GM19468 (cell line): ENCODE results near the gene HOXC9.

Source experiments
- ATAC-seq: cut with Tn5 transposase; IDR thresholded peaks from one replicate; pipeline ENCODE4 v1.9.1; 2021; ENCODE audit warnings: mild to moderate bottlenecking, moderate library complexity, moderate number of reproducible peaks; ENCODE audit not compliant: unreplicated experiment; ENCODE audit errors: extremely low read depth

HOXC9 gene

DNA sequence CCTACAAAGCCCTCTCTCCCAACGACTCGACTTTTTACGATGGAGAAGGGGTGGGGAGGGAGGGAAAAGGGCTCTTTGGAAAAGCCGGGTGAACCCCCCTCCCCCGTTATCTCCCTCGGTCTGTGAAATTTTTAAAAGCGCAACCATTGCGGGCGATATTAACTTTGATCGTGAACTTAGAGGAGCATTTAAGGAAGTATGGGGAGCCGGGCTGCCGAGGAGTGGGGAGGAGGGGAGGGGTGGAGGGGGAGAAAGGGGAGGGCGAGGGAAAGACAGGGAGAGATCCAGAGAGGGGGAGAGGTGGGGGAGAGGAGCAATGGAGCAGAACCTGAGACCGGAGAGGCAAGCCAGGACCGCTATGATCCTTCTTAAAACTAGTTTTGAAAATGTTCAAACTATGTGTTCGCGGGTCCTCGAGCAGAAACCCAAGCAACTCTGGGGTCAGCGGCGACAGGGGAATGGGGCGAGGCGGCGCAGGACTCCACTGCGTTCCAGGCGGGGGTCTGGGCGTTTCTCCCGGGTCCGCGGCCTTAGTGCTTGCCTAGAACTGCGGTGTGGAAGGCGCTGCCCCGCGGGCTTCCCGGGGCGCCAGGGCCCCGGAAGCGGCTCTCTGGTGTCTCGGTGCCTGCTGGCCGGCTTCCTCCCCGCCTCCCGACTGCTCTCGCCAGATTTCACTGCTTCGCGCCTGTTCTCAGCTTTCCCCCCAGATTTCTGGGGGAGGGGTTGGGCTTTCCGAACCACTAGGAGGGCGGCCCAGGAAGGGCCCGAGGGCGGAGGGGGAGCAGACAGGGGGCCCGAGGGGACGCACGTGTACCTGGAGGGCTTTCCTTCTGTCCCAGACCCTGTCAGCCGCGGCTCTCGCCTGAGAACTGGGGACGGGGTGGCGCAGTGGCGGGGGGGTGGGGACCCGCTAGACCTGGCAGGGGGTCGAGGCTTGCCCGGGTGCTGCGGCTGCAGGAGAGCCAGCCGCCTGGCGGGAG is 25.6 kb upstream of the HOXC9 start, which contains the start of gene HOTAIR:
TSS of gene HOTAIR (minus strand) at position 871 of the 980 bp plus-strand sequence.
- ATAC-seq = no peak

DNA sequence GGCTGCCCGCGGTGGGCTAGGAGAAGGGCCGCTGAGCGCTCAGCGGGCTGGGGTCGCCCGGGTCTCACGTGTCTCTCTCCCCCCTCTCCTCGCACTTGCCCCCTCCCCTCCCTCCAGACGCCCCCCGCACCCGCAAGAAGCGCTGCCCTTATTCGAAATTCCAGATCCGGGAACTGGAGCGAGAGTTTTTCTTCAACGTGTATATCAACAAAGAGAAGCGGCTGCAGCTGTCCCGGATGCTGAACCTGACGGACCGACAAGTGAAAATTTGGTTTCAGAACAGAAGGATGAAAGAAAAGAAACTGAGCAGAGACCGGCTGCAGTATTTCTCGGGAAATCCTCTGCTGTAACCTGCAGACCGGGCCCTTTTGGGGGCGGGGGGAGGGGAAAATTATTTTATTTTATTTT is 24.9 kb upstream of the HOXC9 start:
- no peak for ATAC-seq

DNA sequence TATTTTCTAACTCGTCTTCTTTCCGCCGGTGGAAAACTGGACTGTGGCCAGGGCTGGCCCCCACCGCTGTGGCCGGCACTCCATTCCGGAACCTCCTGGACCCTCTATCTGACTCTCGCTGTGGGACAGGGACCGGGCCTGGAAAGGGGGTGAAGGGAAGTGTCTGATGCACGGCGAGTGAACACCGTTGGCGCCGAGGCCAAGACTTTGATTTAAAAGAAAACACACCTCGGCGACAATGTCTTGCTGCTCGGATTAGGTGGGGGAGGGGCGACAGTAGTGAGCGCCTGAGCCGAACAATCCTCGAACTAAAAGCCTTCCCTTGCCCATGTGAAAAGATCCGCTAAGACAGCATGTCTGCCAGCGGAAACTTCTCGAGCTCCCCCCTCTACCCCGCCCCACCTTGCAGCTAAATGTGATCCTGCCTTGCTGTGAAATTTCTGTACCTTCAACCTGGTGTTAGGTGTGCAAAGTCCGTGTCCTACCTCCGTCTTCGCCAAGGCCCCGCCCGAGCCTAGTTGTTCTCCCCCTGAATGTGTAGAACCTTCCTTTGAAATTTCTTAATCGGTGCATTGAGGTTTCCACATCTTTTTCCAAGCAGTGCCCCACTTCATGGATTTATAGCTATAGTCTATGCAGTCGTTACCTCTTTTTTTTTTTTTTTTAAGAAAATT is 24.3 kb upstream of the HOXC9 start:
- ATAC-seq = no peak

DNA sequence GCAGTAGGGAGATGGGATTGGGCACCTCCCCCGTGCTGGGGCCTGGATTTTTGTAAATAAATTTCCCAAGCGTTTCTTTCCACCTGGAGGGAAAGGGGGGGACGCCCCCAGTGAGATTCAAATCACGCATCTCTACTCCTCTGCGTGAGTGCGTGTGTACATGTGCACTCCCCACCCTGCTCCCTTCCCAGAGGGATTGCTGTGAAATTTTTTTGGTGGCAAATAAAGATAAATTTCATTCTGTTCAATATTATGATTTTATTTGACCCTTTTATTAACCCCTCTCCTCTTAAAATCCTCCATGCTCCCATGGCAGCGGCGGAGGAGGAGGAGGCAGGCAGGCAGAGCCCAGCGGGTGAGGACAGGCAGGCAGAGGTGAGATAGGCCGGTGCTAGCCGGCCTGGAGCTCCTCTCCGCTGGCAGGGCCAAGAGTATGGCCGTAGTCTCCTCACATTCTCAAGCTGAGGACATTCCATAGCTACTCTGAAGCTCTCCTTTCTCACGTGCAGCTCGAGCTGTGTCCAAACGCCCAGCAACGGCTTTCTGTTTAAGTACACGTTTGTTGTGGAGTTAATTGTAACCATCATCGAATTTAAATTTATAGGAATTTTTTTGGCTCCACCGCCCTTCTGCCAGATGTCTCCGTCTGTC is 23.7 kb upstream of the HOXC9 start:
- no peak for ATAC-seq

DNA sequence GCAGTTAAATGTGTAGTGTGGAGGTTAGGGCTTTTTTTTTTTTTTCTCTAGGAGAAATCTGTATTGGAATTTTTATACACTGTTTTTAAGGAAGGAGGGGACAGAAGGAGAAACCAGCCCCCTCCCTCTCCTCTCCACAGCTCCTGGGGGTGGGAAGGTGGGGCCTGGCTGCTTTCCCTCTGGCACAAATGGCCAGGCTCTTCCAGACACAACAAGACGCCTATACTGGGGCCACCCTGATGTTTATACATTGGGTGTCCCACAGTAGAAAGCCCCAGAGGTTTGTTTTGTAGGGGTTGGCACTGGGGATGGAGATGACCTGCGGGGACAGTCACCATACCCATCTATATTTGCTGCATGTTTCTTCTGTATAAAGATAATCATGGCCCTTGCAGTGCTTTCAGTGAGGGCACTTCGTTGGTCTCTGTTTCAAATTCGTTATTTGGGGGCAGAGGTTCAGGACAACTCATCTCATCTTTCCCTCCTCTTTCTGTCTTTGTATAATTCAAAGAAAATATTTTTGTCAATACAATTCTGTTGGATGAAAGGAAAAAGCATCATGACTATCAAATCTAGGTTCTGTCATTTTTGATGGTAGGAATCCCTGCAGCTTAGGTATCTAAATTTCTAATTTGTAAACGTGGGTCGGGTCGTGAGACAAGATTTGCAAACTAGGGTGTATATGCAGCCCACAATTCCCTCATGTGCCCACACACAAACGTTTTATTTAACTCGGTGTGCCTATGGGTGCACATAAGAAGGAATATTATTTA is 23.0 kb upstream of the HOXC9 start:
- no peak for ATAC-seq

DNA sequence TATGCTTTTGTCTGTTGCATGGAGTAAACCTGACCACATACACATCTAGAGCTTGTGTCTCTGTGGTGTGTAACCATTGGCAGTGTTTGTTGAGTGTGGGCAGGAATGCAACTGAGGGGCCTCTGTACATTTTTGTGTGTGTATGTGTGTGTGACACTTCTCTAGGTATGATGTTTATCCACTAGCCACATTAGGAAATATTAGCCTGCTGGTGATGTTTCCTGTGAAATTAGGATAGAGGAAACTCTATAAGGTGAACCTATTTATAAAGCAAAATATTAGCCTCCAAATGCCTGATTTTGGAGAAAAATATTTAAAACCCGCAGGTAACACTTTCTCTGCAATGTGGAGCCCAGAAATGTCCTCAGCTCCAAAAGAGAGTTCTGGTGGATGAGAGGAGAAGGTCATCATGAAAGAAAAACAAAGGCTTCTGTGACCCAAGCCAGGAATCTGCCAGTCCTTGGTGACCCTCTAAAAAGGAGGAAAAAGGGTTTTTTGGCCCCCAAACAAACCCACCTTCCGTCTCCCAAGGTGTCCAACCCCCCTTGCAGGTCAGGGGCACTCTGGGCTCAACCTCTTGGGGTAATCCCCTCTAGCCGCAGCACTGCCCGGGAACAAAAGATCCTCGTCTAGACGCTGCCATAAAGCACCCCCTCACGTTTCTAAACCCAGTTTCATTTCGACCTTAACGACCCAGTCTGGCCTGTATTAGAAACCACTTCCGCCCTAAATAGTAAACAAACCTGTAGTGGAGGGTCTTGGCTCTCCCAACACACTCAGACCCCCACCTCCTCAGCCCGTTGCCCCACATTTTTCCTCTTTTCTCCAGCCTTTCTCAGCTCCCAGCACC is 22.1 kb upstream of the HOXC9 start:
- no peak for ATAC-seq

DNA sequence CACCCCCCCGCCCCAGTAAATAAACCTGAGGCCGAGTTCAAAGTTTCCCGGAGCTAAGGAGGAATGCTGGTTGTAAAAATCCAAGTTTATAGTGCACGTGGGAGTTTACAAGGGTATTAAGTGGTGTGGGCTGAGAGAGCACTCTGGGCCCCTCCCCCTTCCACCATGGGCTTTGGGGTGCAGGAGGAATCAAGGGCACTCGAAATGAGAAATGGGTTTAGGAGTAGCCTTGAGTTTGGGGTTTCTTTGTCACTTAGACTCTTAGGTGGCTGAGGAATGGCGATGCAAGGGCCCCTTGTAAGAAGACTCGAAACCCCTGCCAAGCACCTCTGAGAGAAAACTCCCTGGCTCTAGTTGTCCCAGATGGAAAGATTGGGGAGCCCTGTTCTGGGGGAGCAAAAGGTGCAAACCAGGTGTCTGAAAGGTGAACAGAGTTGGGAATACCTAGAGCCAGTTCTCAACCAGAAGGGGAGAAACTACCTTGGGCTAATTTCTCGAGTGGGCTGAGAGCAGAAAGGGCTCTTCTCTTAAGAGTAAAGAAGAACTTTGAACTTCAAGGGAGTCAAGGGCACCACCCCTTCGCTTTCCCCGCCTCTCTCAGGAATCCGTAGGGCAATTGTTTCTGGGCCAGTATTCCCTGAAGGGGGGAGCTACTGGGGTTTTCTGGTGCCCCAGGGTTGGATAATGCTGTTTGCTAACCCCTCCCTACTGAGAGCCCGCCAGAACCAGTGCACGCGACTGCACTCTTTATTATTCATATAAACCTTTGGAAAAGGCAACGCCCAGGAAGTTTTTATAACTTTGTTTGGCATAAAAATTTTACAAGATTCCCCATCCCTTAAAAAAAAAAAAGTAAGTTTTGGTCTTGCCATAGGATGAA is 21.2 kb upstream of the HOXC9 start:
- no peak for ATAC-seq

DNA sequence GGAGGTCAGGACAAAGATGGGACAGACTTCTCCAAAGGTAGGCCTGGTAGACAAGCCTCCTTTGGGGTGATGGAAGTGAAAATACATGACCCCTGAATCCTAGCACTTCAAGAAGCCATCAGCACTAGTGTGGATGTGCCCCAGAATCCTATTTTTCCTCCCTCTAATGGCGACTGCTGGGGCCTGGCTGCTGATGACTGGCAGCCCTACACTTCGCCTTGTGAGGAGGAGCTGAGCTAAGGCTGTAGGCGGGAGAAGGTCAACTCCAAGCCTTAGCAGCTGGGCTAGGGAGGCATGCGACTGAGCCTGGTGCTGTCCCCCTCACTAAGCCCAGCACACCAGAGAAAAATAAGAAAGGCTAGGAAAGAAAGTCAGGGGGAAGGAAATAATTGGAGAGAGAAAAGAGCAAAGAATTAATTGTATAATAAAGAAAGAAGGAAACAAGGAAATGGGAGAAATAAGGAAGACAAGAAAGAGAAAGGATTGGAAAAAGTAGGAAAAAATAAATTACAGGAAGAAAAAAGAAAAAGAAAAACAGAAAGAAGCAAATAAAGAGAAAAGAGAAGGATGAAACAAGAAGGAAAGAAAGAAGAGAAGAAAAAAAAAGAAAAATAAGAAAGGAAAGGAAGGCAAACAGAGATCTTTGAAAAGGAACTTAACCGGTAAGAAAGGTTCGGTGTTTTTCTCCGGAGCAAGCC is 19.7 kb upstream of the HOXC9 start:
- no peak for ATAC-seq

DNA sequence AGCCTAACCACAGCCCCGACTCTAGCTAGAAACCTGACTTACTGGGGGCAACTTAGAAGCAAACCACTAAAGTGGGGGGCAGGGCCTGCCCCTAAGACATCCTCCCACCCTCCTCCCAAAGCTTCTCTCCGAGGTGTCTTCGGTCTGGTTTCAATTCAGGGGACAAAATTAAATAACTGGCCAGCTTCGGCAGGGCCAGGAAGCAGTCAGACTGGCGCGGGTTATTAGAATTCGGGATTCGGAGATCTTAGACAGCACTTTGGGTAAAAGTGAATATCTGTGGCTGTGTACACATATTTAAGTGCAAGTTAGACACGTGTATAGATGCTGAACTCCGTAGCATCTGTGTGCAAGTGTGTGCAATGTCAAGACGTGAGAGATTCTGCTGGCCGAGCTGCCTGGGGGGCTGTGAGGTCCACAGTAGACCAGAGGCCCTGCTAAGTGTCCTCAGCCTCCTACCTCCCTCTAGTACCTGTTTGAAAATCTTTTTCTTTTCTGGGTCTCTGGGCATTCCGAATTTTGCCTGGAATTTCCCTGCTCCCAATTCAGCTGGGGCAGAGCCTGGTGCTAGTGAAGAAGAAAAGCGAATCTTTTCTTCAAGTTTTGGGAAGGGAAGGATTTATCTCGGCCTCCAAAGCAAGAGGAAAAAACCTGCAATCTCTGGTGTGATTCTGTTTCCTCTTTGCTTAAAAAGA is 19.0 kb upstream of the HOXC9 start:
- ATAC-seq = no peak

DNA sequence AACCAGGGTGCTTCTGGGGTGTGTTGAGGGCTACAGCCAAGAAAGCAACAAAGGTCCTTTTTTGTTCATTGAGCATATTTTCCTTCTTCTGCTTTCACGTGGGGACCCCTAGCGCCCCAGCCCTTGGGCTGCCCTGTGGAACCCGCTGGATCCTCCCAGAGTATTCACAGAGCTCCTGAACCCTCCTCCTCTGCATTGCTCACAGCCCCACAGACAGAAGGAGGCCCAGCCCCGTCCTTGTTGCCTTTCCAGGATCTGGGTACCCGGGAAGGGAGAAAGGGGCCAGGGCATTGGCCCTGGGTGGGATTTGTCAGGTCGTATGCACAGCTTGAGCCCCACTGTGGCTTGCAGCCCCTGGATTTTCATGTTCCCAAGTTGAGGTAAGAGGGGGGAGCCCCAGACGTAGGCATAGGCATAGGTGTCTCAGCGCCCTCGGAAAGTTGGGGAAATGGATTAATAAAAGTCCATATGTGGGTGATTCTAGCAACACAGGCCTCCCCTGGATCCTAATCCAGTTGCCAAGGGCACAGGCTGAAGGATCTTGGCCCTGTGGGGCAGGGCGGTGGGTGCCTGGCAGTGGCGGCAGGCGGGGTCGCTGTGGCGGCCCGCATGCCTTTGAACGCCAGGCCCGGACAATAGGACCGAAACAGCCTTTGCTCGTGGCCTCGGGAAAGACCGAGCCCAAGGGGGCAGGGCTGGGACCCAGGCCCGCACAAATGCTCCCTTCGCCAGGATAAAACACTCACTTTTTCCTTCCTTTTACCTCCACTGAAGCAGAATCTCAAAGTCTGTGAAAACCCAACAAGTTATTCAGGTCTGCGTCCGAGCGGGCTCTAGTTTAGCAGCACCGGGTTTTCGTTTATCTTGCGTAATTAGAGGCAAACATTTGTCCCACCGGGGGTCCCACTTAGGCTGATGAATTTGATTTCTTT is 18.1 kb upstream of the HOXC9 start:
- no peak for ATAC-seq

DNA sequence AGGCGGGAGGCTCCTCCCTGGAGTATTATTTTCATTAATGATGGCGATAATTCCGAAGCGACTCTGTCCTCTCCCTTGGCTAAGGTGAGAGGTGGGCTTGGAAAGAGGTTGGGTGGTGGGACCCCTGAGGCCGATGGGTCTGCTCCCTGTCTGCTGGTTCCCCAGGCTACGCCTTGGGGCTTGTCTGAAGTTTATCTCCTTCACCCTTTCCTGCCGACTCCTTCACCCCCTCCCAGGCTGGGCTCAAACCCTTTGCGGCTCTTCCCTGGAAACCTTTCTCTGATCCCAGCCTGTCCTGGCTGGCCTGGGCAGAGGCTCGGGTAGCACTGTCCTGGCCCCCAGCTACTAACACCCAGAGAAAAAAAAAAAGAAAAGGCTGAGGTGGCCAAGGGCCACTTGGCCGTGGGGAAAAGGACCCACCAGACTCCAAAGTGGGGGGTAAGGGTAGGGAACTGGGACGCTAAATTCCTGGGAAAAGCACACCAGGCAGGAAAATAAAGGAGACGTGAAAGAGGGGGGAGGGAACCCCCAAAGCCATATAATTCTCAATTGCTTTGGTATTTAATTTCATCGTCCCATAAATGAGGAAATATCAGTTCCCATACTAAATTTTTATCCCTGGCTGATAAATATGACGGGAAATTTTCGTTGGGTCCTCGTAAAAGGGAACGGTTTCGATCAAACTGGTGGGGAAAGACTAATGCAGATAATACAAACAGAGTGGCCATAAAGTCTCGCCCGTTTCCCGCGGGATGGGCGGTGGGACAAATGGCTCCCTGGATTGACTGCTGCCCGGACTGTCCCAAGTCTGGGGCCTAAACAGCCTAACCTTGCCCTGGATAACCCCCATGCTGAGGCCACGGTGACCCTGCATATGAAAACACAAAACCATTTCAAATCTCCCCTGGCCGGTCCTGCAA is 17.1 kb upstream of the HOXC9 start:
- no peak for ATAC-seq

DNA sequence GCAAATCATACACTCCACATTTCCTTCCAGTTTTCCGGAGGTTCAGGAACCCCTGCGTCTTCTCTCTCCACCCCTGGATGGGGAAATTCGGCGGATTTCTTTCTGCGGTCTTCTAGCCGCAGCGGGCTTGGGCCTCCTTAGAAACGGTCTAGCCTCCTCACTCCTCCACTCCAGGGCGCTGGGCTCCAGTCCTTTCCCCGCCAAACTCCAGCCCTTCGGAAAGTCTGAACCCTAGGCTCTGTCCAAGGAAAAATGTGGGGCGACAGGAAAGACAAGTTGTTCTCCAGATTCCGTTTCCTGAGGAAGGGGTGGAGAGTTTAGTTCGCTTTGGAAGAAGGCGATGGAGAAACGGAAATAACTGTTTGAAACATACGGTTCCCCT is 16.4 kb upstream of the HOXC9 start:
- no peak for ATAC-seq

DNA sequence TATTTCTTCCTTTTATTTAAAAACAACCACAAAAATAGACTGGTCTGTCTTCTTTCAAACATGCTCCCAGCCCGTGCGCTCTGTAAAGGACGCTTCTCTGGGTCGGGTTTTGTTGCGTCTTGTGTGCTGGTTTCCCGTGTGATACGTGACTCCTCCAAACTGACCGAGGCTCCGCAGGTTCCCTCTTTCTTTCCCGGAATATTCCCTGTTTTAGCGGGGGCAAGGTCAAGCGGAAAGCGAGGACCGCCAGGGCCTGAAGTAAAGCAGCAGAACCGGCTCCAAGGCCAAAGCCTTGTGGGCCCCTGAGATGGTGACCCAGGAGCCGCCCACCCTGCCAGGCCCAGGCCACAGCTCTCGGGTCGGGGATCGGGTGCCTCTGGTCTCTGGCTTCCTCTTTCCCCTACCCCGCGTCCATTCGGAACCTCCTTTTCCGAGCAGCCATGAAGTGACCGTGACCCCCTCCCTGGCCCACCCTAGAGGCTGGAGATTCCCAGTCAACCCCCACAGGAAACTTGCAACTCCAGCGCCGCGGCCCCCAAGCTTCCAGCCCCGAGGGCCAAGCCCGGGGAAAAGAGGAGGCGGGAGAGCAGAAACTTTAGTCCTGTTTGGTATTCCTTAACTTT is 15.9 kb upstream of the HOXC9 start:
- no peak for ATAC-seq

DNA sequence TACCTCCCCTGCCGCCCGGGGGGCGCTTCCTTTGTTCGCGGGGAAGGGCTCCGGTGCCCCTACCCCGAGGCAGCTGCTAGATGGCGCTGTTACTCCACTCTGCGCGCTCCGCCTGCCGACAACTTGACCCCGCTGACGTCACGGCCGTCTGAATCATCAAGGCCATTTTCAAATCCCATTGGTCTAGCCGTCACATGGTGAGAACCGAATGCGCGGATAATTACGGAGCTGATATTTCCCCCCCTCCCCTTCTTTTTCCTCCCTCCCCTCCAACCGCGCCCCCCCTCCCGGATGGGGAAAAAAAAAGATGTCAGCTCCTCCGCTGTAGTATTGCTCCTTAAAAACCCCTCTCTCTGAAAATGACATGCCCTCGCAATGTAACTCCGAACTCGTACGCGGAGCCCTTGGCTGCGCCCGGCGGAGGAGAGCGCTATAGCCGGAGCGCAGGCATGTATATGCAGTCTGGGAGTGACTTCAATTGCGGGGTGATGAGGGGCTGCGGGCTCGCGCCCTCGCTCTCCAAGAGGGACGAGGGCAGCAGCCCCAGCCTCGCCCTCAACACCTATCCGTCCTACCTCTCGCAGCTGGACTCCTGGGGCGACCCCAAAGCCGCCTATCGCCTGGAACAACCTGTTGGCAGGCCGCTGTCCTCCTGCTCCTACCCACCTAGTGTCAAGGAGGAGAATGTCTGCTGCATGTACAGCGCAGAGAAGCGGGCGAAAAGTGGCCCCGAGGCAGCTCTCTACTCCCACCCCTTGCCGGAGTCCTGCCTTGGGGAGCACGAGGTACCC is 14.9 kb upstream of the HOXC9 start, which contains the start of gene HOXC10:
TSS of gene HOXC10 (plus strand) at position 246 of the 791 bp plus-strand sequence. CDS start at position 360, 114 bp downstream.
- no peak for ATAC-seq
